Fibroblast of skin of abdomen (primary cell): ENCODE measurements around the gene PRTN3.
"Not testable (repeated sequence)": the region's sequence is repeated elsewhere in the genome, so short reads cannot be mapped to it uniquely, and the experiment has no call there.

Source experiments
- DNase-seq: peaks from one replicate; pipeline ENCODE4 v3.0.0-alpha.2; 2013

The PRTN3 gene

DNA sequence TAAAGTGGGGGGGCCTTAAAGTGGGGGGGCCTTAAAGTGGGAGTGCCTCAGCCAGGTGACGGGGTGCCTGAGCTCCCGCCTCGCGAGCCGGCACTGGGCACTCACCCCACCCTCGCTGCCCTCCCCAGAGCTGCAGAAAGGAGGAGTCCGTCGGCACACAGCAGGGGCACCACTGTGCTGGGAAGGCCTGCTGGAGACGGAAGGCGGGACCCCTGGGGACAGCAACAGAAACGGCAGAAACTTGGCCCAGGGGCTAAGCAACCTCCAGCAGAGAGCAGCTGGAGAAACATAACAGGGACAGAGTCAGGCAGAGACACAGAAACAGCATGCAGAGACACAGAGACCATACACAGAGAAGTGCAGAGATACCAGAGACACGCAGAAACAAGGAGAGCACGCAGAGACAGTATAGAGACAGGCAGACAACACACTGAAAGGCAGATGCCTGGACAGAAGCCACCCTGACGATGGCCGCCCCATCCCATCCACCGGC is 26.5 kb downstream of the PRTN3 start:
- no peak for DNase-seq

GRCh38 chr19:867855-868457 is 27.2 kb downstream of the PRTN3 start:
- no peak for DNase-seq

DNA sequence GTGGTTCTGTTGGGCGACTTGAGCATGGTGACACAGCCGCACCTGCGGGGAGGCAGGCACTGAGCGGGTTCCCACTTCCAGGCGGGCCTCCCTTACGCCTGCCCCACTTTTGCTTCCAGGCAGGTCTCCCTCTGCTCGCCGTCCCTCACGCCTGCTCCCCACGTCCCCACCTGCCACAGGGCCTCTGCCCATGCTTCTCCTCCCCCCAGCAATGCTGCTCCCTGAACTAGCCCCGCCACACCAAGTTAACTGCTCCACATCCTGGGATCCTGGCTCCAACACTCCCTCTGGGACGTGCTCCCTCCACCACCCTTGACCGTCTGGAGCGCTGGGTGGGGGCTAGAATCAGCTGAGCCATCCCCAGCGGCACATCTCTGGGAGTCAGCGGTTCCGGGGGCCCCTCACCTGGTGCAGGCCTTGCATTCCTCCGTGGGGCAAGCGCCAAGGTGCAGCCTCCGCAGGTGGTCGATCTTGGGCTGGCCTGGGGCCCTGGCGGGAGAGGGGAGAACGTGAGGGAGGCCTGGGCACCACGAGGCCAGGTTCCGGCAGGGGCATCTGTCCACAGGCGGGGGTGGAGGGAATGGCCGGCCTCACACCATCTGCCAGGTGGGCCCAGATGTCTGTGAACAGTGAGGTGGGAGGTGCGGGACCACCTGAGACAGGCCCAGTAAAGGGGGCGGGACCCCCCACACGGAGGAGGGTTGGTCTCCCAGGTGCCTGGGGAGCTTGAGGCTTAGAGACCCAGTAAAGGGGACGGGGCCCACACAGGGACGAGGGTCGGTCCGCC is 27.9 kb downstream of the PRTN3 start:
- no peak for DNase-seq

DNA sequence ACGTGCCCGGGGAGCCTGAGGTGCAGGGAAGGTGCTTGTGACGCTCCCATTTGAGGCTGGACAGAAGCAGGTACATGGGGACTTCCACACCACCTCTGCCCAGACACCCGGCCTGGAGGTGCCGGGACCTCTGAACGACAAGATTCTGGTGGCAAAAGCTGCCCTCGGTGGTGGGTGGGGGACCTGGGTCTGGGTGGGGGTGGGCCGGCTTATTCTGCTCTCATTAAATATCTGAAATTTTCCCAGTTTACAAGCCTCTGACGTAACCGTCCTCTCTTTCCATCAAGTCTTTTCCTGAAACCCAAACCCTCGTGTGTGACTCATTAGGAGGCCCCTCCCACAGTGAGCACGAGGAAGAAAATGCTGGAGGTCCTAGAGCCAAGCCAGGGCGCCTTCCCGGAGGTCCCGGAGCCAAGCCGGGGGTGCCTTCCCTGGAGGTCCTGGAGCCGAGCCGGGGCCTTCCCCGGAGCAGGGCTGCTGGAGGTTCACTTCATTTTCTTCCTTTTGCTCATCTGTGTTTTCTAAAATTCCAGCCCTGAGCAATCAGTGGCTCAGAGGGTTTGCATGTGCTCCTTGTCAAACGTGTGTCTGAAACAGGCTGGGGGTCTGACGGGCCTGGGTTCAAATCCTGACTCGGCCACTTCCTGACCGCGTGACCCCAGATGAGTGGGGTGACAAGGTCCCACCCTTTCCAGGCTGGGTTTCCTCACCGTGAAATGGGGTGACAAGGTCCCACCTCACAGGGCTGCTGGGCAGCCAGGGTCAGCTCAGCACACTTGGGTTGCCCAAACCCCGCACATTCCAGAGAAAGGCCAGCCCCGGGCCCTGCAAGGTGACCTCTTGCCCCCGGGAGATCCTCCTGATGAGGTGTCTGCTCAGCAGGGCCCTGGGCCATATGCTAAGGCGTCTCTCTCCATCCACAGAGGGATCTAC is 28.7 kb downstream of the PRTN3 start:
- peak; percentile 97 for DNase-seq

- no peak for DNase-seq
These were observed 29.5 kb downstream of the PRTN3 start for GRCh38 chr19:870314-870713.

DNA sequence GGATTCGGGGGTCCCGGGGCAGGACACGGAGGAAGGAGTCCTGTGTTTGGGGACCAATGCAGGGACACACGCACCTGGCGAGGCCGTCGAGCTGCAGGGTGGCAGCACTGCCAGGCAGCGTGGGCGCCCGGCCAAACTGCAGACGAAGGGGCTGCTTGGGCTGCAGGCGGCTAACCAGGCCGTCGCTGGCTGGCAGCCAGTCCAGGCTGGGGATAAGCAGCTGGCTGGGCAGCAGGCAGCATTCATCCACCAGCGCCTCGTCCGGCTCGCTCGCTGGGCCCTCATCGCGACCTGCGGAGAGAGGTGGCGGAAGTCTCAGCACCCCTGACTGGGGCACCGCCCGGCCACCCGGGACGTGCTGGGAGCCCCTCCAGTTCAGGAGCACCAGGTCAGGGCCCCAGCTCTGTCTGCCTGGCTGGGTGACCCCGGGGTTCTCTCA is 30.2 kb downstream of the PRTN3 start:
- DNase-seq = no peak

DNA sequence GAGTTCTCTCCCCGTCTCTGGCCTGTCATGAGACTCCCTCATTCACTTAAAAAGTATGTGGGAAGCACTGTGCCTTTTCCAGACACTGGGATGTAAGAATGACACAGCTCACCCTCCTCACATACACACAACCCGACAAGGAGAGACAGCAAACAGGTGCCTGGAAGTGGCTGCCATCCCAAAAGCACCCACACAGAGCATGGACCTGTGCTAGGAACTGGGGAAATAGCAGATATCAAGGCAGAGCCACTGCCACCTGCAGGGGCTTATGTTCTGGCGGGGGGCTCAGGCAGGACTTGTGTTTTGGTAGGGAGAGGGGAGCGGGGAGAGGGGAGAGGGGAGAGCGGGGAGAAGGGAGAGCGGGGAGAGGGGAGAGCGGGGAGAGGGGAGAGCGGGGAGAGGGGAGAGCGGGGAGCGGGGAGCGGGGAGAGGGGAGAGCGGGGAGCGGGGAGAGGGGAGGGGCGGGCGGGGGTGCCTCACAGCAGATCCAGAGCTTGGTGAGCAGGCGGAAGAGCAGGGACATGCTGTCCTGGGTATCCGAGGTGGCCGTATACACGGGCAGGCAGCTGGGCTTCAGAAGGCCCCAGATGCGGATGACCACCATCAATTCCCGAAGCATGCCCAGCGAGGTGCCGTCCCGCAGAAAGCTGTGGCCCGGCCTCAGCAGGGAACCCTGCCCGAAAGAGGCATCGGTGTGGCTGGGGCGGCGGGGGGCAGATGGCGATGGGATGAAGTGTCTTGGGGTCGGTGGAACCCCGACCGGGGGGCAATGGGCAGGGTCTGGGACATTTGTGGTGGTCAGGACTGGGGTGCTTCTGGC is 30.9 kb downstream of the PRTN3 start:
- peak; percentile 18 for DNase-seq

DNA sequence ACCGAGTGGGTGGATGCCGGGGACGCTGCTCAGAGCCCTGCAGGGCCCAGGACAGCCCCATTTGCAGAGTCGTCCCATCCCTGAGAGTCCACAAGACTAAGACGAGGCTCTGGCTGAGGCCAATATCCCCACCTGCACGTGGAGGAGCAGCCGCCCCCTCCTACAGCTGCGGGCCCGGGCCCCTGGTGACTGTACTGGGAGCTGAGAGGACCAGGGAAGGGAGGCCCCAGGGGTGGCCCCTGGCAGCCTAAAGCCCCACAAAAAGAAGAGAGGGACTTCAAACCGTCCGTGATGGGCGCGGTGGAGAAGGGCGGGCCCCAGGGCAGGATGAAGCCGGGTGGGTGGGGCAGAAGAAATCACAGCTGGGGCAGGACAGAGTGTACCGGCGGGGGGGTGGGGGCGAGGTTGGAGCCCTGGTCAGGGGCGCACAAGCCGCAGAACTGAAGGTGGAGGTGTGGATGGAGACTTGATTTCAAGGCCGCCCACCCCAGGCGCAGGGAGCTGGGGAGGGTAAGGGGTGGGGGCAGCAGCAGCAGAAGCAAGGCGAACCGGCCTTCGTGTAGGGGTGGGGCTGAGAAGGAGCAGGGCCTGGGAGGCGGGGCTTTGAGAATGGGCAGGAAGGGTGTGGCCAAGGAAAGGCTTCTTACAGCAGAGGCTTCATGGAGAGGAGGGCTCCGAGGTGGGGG is 31.6 kb downstream of the PRTN3 start:
- peak; percentile 74 for DNase-seq

- DNase-seq = peak; percentile 61
These were observed 32.3 kb downstream of the PRTN3 start for GRCh38 chr19:873084-873483.

DNA sequence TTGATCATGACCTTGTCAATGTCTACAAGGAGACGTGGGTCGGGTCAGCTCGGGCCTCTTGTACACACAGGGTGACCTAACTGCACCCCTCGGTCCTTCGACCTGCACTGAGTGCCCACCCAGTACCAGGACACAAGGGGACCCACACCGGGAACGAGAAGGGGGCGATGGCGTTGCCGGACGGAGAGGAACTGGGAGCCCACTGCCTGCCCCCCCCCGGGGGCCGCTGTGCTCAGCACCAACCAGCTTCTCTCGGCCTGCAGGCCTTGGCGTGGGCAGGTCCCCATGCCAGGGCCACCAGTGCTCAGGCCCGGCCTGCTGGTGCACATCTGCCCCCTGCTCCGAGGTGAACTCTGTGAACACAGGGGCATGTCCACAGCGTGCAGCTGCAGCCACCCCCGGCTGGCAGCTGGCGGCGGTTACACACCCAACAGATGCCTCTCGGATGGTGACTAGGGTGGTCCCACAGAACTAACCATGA is 32.8 kb downstream of the PRTN3 start:
- no peak for DNase-seq

GRCh38 chr19:875265-875879 is 34.6 kb downstream of the PRTN3 start:
- no peak for DNase-seq

DNA sequence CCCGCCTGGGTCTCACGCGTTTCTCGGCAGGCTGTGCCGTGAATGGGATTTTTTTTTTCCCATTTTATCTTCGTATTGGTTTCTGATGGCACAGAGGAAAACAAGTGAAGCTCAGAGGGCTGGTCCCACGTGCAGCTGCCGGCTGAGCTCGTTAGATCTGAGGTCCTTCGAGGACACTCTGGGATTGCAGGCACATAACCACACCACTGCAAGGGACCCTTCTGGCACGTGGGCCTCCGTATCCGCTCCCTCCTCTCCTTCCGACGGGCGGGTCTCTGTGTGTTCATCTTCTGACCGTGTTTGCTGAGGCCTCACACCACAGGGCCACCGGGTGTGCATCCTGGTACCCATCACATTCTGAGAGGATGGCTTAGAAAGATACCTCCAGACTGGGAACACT is 35.3 kb downstream of the PRTN3 start:
- no peak for DNase-seq

- DNase-seq = no peak
These were observed 36.0 kb downstream of the PRTN3 start for GRCh38 chr19:876780-877314.

DNA sequence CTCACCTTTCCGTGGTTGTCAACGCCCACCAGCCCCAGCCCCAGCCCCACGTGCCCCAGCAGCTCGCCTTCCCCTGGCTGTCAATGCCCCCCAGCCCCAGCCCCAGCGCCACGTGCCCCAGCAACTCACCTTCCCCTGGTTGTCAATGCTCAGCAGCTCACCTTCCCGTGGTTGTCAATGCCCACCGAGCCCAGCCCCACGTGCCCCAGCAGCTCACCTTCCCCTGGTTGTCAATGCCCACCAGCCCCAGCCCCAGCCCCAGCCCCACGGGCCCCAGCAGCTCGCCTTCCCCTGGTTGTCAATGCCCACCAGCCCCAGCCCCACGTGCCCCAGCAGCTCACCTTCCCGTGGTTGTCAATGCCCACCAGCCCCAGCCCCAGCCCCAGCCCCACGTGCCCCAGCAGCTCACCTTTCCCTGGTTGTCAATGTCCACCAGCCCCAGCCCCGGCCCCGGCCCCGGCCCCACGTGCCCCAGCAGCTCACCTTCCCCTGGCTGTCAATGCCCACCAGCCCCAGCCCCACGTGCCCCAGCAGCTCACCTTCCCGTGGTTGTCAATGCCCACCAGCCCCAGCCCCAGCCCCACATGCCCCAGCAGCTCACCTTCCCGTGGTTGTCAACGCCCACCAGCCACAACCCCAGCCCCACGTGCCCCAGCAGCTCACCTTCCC is 37.3 kb downstream of the PRTN3 start:
- DNase-seq = not testable (repeated sequence)

DNA sequence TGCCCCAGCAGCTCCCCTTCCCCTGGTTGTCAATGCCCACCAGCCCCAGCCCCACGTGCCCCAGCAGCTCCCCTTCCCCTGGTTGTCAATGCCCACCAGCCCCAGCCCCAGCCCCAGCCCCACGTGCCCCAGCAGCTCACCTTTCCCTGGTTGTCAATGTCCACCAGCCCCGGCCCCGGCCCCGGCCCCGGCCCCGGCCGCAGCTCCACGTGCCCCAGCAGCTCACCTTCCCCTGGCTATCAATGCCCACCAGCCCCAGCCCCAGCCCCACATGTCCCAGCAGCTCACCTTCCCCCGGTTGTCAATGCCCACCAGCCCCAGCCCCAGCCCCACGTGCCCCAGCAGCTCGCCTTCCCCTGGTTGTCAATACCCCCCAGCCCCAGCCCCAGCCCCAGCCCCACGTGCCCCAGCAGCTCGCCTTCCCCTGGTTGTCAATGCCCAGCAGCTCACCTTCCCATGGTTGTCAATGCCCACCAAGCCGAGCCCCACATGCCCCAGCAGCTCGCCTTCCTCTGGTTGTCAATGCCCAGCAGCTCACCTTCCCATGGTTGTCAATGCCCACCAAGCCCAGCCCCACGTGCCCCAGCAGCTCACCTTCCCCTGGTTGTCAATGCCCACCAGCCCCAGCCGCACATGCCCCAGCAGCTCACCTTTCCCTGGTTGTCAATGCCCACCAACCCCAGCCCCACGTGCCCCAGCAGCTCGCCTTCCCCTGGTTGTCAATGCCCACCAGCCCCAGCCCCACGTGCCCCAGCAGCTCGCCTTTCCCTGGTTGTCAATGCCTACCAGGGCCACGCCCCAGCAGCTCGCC is 38.2 kb downstream of the PRTN3 start:
- not testable (repeated sequence) for DNase-seq

GRCh38 chr19:879711-880438 is 39.1 kb downstream of the PRTN3 start:
- DNase-seq = no peak

GRCh38 chr19:881385-882071 is 40.7 kb downstream of the PRTN3 start:
- no peak for DNase-seq
